Right atrium auricular region (tissue), 2 donors: ENCODE measurements around the gene CUL1. TPM values are rescaled to one million over a fixed set of nuclear protein-coding genes. Genes with fewer than 3 reads are reported as not detected.

Experiments
- DNase-seq: peaks from one replicate; pipeline ENCODE4 v3.0.0-alpha.2; 2019; ENCODE audit warnings: low spot score
- H3K27ac ChIP-seq, 2 donors: fragments of 200-600 bp; sonication (generic); 1 replicate in 1 of 2; 2 replicates in 1 of 2; pipeline ENCODE4 v1.5.1; 2016 to 2019
- H3K27me3 ChIP-seq, 2 donors: fragments of 200-600 bp; sonication (generic); one replicate each; pipeline versions ENCODE4 v1.5.1 to v1.6.0; 2017 to 2019
- H3K36me3 ChIP-seq: fragments of 200-600 bp; sonication (generic); one replicate; pipeline ENCODE4 v1.5.1; 2016
- H3K4me1 ChIP-seq, 2 donors: fragments of 200-600 bp; sonication (generic); one replicate each; pipeline versions ENCODE4 v1.5.1 to v1.6.0; 2017 to 2019
- H3K4me3 ChIP-seq, 2 donors: fragments of 200-600 bp; sonication (generic); 1 replicate in 1 of 2; 2 replicates in 1 of 2; pipeline ENCODE4 v1.5.1; 2017 to 2019; ENCODE audit warnings: mild to moderate bottlenecking in 1 of 2, moderate library complexity in 1 of 2
- H3K9me3 ChIP-seq, 2 donors: fragments of 200-600 bp; sonication (generic); one replicate each; pipeline ENCODE4 v1.5.1; 2019
- total RNA-seq, 2 donors: library from RNA; depleted of rRNA; stranded (reverse); fragments of >200 nt; gene quantifications; one replicate each; pipeline ENCODE4 v1.1.0, GENCODE V29; 2016
- TF ChIP-seq, protein P1 (sequence below), 2 donors: fragments of 200-600 bp; sonication (generic); IDR thresholded peaks; one replicate each; pipeline ENCODE4 v1.5.1; 2019; ENCODE audit warnings: antibody characterized with exemption in 2 of 2

Gene CUL1
- total RNA-seq, 2 donors from 2014 or later: 40.2 to 46.7 TPM

- no peak overlapping the region for H3K4me3 ChIP-seq
- DNase-seq: no peak
- H3K4me1 ChIP-seq: peaks cover 0 to 56% of the 10 kb centered on the region in 2 donors
- TF ChIP-seq, protein P1, sequence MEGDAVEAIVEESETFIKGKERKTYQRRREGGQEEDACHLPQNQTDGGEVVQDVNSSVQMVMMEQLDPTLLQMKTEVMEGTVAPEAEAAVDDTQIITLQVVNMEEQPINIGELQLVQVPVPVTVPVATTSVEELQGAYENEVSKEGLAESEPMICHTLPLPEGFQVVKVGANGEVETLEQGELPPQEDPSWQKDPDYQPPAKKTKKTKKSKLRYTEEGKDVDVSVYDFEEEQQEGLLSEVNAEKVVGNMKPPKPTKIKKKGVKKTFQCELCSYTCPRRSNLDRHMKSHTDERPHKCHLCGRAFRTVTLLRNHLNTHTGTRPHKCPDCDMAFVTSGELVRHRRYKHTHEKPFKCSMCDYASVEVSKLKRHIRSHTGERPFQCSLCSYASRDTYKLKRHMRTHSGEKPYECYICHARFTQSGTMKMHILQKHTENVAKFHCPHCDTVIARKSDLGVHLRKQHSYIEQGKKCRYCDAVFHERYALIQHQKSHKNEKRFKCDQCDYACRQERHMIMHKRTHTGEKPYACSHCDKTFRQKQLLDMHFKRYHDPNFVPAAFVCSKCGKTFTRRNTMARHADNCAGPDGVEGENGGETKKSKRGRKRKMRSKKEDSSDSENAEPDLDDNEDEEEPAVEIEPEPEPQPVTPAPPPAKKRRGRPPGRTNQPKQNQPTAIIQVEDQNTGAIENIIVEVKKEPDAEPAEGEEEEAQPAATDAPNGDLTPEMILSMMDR (IDR thresholded peaks at IDR 0.05): no peak
- peaks cover 15% of the 10 kb centered on the region for H3K36me3 ChIP-seq
- no peaks in the 10 kb centered on the region for H3K9me3 ChIP-seq
- H3K27me3 ChIP-seq: no peaks in the 10 kb centered on the region
- no peak overlapping the region for H3K27ac ChIP-seq
Observed at GRCh38 chr7:148726385-148726784, 27.7 kb downstream of the CUL1 start.

DNA sequence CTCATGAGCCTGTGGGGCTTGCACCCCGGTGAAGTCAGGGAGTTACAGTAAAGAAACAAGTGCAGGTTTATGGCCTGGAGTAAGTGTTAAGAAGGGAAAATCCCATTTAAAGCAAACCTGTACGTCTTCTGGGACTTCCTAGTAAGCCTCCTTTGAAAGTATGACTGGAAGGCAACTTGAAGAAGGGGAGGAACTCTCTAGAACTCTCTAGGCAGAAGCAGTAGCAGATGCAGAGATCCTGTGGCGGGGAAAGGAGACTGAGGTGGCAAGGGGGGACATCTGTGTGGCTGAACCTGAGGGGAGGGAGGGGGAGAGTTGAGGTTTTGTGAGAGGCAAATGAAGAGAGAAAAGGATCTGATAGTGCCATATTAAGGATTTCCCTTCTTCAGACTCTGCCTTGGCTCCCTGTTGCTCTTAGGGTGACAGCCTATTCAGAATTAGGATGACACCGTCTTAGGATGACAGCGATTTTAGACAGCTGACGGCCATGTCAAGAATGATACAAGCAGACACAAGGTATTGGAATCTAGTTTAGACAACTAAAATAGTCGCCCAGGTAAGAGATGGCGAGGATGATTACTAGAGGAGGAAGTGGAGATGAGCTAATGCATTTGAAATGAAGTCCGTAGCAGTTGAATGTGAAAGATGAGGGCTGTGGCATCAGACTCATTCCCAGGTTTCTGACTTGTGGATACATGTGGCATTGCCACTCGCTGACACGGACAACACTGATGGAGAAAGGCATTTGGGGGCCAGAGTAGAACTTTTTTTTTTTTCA, 29.0 kb downstream of the CUL1 start:
- H3K9me3 ChIP-seq: no peaks in the 10 kb centered on the region
- TF ChIP-seq, protein P1 (IDR thresholded peaks at IDR 0.05): no peak
- no peaks in the 10 kb centered on the region for H3K27me3 ChIP-seq
- peaks cover 27% of the 10 kb centered on the region for H3K36me3 ChIP-seq
- H3K4me1 ChIP-seq: peaks cover 0 to 43% of the 10 kb centered on the region in 2 donors
- no peak overlapping the region for H3K4me3 ChIP-seq
- DNase-seq: no peak
- H3K27ac ChIP-seq: no peak overlapping the region

GRCh38 chr7:148729984-148730733, 31.5 kb downstream of the CUL1 start:
- Histone ChIP-seq H3K27ac (no peak overlapping the region), H3K4me1 (peaks cover 0 to 25% of the 10 kb centered on the region in 2 donors), H3K27me3 (no peaks in the 10 kb centered on the region), H3K9me3 (no peaks in the 10 kb centered on the region), H3K36me3 (peaks cover 27% of the 10 kb centered on the region), H3K4me3 (no peak overlapping the region)
- TF ChIP-seq, protein P1 (IDR thresholded peaks at IDR 0.05): no peak
- no peak for DNase-seq

DNA sequence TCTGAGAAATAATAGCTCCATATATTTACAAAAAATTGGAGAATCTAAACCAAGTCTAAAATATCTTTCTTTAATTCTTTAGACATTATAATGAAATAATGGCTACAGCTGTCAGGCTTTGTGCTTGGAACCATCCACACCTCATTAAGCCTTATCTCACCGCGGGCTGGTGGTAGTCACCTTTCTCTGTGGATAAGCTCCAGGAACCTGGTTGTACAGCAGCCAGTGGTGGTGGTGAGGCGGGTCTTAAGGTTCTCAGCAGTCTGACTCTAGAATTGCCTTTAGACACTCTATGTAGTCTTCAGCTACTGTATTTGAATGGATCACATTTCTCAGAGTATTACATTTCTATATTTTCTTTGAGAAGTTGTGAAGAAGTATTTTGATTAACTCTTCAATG, 34.2 kb downstream of the CUL1 start:
- Histone ChIP-seq H3K36me3 (peaks cover 27% of the 10 kb centered on the region), H3K27me3 (no peaks in the 10 kb centered on the region), H3K4me3 (no peak overlapping the region), H3K4me1 (peaks cover 0 to 18% of the 10 kb centered on the region in 2 donors), H3K9me3 (no peaks in the 10 kb centered on the region), H3K27ac (no peak overlapping the region)
- TF ChIP-seq, protein P1 (IDR thresholded peaks at IDR 0.05): no peak
- no peak for DNase-seq

DNA sequence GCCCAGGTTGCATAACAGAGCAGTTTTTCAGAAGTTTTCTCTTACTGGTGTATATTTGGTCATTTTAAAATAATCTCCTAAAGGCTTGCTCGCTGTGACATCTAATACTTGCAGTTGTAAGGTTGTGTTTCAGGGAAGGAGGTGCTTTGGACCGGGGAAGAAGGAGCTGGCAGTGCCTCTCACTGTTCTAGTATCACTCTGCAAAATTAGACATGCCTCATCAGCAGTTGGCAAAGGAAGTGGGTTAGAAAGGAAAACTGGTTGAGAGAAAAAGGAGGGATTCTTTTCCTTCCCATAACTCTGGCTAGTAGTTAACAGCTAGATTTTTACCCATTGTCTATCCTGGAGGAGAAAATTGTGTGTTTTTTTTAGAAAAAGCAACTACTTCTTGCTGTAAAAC, 34.8 kb downstream of the CUL1 start:
- Histone ChIP-seq H3K9me3 (no peaks in the 10 kb centered on the region), H3K27ac (no peak overlapping the region), H3K27me3 (no peaks in the 10 kb centered on the region), H3K36me3 (peaks cover 34% of the 10 kb centered on the region), H3K4me1 (peaks cover 0 to 18% of the 10 kb centered on the region in 2 donors), H3K4me3 (no peak overlapping the region)
- TF ChIP-seq, protein P1 (IDR thresholded peaks at IDR 0.05): no peak
- DNase-seq: no peak
